Daoy (cell line): ENCODE results near the gene AP2S1. TPM values are rescaled to one million over a fixed set of nuclear protein-coding genes. Genes with fewer than 3 reads are reported as not detected.
"Not testable (repeated sequence)": the region's sequence is repeated elsewhere in the genome, so short reads cannot be mapped to it uniquely, and the experiment has no call there.

Experiments used
- DNase-seq: peaks from one replicate; pipeline ENCODE4 v3.0.0-alpha.2; 2015; ENCODE audit warnings: low read depth
- total RNA-seq: library from RNA; depleted of rRNA; stranded (reverse); fragments of >200 nt; shearing (Covaris generic); gene quantifications from 2 replicates; pipeline ENCODE4 v1.2.3, GENCODE V29; 2014

Gene AP2S1
- total RNA-seq, 1 experiment from 2014 or later, result 280 TPM

DNA sequence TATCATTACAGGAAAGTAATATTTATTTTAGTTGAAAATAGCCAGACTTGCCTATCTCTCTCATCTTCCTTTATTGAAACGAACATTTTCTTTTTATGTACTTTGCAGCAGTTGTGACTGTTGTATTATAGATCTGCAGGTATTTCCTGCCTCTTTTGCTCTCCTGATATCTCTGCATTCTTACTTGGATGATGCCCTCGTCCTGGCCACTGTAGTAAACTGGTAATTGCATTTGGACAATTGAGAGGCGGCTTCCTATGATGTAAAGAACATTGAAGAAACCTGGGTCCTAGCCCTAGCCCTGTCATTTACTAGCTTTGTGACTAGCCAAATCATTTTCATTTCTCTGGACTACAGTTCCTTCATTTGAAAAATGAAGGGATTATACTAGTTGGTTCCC is 16.5 kb upstream of the AP2S1 start:
- DNase-seq, result no peak

DNA sequence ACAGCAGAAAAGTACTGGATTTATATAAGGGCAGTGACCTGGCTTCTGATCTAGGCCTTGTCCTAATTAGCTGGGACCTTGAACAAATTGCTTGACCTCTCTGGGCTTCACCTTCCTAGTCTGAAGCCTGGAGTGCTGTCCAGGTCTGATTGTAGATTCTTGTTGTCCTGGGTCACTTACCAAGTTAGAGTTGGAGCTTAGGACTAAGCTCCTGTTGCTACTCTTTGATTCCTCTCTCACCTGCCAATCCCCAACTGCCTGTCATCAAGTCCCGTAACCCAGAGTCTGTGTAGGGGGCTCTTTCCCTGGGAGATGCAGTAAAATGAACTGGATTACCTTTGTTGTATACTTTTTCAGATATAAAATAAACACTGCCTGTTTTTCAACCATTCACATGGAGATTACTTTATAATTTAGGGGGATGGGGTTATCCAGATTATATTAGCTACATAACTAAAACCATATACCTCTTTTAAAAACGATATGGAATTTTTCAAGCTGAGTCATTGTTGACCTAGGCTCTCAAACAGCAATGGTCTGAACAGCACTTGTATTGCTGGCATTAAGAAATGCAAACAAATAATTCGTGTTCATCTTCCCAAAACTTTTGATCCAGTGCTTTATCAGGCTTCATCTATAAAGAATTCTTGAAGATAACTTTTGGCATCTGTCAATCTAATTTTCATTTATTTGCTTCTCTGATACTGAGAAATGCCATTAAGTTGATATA is 15.9 kb upstream of the AP2S1 start:
- no peak for DNase-seq

DNA sequence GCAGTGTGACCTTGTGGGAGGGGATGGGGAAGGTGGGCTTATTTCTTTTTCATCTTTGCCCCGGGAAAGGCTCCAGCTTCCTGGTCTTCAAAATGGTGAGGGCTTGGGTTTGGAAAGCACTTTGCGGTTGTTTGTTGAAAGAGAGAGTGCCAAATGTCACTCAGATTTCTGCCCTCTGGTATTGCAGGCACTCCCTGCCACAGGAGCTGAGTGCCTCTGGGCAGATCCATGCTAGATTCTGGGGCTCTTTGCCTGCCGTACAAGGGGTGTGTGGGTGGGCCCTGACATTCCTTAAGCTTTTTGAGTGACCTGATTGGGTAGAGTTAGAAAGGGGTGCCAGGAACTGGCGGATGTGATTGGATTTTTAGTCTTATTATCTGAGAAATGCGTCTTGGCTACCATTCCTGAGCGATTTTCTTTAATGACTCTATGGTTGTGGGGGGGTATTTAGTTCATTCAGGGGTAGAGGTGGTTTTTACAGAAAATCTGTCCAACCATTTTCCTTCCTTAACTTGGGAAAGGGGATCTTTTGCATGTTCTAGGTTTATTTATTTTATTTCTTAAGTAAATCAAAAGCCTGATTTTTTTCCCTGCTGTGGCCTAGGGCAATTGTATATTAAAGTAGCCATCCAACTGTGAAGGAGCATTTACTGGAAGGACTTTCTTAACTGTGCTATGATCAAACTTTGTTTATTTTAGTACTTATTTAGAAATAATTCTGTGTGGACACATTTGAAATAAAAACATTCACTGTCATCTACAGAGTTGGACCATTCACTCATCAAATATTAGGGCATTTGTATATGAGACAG is 13.4 kb upstream of the AP2S1 start:
- peak; percentile 80 for DNase-seq

DNA sequence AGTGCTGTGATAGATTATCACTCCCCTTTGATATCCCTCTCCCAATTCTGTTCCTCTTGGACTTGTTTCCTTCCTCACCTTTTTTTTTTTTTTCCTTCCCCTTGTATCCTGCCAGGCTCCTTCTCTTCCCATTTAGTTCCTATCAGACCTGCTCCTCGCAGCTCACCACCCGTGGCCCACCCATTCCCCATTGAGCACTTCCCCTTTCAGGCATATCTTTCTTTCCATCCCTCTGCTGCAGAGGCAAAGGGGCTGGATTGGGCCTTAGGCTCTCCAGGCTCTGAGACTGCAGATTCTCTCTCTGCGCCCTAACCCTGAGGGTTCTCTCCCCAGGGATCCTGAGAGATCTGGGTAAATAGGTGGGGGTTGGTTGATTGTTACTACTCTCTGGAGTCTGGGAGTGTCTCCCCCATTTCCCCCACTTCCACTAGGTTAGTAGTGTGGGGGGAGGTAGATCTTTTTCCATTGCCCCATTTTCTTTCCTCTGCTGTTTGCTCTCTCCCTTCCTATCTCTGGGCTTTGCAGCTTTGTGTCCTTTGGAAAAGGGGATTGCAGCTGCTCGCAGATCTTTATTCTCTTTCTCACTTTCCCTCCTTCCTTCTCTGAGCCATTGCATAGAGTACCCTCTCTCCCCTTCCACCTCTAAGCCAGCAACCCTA is 12.5 kb upstream of the AP2S1 start:
- DNase-seq, result no peak

DNA sequence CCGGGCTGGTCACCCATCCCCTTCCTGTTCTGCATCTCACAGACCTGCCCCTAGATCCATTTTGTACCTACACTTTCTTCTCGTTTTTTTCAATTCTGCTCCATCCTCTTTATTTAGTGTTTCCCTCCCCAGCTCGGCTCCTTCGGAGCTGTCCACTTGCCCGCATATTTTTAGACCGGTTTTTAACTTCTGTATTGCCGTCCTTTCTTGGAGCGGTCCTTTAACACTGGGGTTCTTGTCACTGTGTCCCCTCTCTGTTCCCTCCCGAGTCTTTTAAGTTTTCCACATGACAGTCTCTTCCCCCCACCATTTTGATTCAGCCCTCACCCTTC is 11.8 kb upstream of the AP2S1 start:
- DNase-seq, result no peak

DNA sequence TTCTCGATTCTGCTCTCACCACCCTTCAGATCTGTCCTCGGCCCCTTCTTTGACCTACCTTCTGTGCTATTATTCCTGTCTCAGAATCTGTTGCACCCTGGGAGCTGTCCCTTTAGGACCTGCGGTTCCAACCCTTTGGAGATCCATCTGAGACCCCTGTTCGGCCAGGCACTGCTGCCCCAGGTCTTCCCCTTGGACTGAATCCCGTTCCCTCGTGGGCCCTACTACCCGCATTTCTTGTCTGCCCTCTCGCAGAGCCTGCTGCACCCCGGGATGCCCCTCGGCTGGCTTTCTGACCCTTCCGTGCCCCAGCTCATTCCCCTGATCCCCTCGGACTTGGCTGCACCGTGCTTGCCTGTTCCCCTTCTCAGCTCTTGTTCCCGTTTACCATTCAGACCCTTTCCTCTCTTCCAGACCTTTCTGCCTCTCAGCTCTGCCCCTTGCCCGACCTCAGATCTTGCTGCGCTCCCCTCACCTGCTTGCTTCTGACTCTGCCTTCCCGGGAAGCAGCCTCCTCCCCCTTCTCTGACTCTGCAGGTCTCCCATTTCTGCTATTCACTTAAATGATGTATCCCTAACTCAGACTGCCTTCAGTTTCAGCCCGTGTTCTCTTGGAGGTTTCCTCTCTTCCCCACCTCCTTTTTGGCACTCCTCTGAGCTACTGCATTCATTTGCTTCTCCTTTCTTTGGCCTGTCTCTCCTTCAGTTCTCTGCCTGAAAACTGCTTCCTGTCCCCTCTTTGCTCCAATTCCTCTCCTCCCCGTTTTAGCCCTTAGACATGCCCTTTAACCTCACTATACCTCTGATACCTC is 11.3 kb upstream of the AP2S1 start:
- DNase-seq, result peak; percentile 40

DNA sequence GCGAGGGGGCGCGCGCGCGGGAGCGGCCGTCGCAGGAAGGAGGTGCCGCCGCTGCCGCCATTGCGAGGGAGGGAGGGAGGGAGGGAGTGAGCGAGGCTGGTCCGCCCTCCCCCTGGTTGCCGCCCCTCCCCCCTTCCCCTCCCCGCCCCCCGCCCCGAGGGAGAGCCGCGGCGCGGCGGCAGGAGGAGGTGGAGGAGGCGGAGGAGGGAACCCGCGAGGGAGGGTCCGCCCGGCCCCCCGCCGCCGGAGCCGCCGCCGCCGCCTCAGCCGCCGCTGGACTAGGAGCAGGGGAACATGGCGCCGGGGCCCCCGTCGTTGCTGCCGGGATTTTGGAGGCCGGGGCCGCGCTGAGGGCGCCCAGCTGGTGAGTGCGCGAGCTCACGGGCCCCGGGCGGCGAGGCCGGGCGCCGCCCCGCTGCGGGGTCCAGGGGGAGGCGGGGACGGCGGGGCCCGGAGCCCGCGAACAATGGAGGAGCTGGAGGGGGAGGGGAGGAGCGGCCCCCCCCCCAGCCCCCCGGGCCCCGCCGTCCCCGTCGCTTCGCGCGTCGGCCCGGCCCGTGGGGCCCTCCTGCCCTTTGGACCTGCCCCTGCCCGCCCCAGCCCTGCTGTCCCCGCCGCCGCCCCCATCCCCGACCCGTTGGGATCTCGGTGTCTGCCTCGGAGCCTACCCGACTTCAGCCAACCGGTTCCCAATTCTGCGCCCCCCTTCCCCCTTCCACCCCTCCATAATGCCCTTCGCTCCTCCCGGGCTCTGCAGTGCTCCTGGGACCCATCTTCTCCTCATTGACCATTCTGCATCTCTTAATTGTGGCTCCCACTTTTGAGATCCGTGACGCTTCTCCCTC is 10.4 kb upstream of the AP2S1 start, which contains the start of gene ARHGAP35:
ARHGAP35 (plus strand) TSS at position 152 of the 845 bp plus-strand sequence. CDS start 57,679 bp downstream, outside the sequence.
- peak; percentile 35 for DNase-seq

DNA sequence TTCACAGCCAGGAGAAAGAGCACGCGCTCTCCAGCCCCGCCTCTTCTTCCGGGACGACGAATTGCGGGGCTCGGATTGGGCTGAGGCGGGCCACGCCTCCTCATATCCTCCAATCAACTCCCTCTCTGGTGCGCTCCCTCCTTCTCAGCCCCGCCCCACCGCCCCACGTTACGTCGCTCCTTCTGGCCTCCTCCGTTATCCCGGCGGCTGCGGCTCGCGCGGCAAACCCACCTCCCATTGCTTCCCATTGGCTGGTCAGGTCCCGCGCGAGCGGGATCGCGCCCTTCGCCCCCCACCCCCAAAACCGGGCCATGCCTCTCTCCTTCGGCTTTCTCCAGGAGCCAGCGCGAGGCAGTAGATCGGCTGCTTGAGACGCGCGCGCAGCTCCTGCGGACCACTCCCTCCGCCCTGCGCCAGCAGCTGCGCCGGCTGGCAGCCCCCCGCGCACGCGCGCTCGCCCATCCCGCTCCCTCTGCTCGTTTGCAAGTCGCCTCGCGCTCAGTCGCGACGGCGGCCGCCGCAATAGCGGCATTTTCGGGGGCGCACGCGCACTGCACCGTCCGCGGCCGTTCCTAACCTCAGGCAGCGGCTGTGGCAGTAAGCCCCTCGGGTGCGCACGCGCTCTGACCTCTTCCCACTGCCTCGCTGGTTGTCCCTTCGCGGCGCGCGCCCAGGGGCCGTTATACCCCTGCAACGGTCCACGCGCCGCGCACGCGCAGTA is 9.6 kb upstream of the AP2S1 start:
- peak; percentile 100 for DNase-seq

DNA sequence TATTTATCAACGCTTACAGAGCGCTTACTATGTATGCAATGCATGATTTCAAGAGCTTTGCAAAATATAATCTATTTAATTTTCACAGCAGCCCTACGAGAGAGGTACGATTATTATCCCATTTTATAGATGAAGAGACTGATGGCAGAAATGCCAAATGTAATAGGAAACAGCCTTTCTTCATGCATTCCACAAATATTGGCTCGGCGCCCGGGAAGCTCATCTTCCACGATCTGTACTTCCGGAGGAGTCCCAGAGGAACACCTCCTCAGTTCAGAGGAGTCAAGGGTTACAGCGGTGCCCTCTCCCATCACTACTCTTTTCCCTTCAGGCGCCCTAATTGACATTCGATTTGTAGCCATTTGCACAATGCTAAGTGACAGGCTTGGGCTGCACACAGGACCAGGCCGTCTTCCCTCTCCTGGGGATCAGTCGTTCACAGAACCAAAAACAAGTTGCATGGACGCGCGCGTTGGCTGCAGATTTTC is 9.0 kb upstream of the AP2S1 start:
- DNase-seq, result no peak

DNA sequence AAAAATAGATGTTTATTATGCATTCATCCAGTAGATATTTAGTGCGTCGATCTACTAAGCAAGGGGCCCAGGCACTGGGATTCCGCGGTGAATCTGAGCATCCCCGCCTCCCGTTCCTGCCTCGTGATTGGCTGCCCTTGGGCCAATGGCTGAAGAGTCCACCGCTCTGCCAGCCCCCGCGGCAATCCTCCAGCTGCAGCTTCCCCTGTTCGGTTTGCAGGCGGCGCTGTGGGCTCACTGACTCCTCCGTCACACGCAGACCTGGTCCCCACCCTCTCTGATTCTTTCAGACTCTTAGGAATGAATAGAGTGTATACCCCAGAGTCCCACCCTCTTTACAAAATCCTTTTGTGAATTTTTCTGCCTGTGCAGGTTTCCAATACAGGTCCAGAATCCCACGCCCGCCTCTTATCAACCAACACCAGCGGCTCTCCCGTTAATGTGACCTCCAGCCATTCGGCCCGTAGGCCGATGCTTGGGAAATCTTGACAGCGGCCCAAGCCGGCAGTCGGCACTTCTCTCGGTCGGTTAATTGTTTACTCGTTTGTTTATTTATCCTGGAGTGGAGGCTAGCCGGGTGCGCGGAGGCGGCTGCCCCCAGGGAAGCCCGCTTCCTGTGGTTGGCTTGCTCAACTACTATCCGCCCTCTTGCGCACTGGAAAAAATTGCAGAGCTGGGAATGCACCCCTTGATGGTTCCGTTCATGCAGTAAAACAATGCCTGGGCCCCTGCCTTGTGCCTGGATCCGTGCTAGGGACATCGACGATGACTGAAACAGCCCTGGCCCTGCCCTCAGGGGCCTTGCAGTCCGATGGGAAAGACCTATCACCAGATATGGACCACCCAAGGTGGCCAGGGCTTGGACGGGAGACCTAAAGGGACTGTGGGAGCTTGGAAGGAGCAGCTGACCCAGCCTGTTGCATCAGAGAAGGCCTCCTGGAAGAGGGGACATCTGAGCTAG is 5.7 kb upstream of the AP2S1 start:
- DNase-seq, result peak; percentile 98

DNA sequence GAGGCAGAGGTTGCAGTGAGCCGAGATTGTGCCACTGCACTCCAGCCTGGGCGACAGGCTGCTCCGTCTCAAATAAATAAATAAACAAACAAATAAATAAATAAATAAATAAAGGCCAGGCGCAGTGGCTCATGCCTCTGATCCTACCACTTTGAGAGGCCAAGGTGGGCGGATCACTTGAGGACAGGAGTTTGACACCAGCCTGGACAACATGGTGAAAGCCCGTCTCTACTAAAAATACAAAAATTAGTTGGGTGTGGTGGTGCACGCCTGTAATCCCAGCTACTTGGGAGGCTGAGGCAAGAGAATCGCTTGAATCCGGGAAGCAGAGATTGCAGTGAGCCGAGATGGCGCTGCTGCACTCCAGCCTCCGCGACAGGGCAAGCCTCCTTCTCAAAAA is 4.1 kb upstream of the AP2S1 start:
- not testable (repeated sequence) for DNase-seq

DNA sequence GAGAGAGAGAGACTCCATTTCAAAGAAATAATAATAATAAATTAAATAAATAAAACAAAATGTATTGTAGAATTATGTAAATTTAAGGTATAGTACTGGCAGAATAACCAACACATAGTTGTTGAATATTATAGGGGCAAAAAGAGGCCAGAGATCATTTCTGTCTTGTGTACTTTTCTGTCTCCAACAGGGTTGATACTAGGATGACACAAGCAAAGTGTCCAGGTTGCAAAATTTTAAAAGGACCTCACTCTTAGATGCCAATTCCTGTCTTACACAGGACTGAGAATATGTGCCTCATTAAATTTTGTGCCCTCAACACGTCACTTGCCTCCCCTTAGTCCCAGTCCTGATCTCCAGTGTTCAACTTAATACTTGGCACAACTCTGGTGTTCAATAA is 2.2 kb upstream of the AP2S1 start:
- no peak for DNase-seq

DNA sequence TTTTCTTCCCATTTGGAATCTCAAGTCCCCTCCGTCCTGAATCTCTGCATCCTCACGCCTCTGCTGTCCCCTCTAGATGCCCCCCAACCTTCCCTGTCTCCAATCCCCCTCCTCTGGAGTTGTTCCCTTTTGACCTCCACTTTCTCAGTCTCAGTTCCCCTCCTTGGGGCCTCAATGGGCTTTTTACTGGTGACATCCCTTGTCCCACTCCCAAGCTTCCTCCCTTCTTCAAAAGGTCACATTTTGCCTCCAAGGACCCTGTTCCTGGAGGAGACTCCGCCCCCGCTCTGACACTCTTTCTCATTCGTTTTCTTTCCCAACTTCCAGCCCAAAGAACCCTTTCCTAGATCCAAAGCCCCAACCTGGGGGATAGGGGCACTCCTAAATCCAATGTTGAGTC is 1.0 kb downstream of the AP2S1 start:
- peak; percentile 39 for DNase-seq

DNA sequence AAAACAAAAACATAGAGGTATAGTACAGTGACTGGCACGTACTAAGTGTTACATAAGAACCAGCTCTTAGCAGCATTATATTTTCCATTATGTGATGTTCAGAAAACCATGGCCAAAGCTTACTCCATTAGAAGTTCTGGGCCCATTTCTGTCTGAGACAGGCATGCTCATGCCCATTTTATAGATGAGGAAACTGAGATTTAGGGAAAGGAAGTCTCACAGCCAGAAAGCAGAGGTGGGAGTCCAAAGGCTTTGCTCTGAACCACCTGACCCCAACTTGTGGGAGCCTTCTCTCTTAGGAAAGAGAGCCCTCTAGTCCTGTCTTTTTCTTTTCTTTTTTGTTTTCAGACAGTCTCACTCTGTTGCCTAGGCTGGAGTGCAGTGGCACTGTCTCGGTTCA is 2.3 kb downstream of the AP2S1 start:
- no peak for DNase-seq

DNA sequence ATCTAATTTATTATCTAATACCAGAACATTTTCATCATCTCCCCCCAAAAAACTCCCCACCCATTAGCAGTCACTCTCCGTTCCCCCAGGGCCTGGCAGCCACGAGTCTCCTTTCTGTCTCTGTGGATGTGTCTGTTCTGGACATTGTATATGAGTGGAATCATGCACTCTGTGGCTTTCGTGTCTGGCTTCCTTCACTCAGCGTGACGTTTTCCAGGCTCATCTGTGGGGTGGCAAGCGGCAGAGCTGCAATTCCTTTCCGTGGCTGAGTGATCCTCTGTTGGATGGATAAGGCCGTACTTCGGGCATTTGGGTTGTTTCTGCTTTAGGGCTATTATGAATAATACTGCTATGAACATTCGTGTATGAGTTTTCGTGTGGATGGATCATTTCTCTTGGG is 3.1 kb downstream of the AP2S1 start:
- DNase-seq, result no peak

DNA sequence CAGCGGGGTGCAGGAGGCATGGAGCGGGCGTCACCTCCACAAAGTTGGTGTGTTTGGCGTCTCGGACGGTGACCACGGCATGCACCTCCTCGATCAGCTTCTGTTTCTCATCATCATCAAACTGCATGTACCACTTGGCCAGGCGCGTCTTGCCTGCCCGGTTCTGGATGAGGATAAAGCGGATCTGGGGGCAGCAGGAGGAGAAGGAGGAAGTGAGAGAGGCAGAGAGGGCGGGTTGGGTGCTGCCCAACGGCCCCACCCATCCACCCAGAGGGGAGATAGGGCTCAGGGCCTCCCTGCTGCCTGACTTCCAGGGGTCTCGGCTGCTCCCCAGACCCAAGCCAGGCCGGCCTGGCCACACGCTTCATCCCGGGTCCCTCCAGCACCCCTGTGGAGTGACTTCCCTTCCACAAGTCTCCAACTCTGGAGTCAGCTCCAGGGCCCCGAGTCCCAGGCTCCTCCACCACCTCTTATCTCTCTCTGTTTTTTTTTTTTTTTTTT is 4.6 kb downstream of the AP2S1 start:
- DNase-seq, result no peak

DNA sequence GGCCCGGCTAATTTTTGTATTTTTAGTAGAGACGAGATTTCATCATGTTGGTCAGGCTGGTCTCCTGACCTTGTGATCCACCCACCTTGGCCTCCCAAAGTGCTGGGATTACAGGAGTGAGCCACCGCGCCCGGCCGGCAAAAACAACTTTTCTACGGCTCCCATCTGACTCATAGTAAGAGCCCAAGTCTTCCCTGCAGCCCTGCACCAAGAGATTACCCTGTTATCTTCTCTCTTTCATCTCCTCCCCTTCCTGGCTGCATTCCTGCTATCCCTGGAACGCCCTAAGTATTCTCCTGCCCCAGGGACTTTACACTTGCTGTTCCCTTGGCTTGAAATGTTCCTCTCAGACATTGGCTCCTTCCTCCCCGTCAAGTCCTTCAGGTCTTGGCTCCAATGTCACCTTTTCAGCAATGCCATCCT is 6.6 kb downstream of the AP2S1 start:
- DNase-seq, result no peak

DNA sequence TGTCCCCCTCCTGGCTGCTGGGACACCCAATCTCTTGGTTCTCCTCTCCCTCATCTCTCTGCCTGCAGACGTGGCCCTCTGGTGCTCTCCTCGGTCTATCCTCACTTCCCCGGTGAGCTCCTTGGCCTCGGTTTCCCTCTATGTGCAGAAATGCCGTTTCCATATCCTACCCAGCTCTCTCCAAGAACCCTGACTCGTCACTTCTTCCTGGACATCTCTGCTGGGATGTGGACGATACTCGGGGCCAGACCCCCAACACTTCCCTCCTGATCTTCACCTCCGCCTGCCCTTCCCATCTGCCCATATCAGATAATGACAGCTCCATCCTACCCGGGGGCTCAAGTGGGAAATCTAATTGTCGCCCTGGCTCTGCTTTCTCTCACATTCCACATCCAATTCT is 7.9 kb downstream of the AP2S1 start:
- no peak for DNase-seq
